C4-2B (cell line): ENCODE data around the gene SVOP.

Source experiments
- H3K27ac ChIP-seq: fragments of 450-650 bp; 2 replicates; pipeline ENCODE4 v1.5.1; 2017
- ZFX ChIP-seq: fragments of 450-650 bp; IDR thresholded peaks from 2 replicates; pipeline ENCODE4 v1.6.1; 2017
- TF ChIP-seq, protein P1 (sequence below): fragments of 450-650 bp; conservative IDR thresholded peaks from 2 replicates; pipeline ENCODE4 v1.5.1; 2017; ENCODE audit warnings: mild to moderate bottlenecking

Gene SVOP

DNA sequence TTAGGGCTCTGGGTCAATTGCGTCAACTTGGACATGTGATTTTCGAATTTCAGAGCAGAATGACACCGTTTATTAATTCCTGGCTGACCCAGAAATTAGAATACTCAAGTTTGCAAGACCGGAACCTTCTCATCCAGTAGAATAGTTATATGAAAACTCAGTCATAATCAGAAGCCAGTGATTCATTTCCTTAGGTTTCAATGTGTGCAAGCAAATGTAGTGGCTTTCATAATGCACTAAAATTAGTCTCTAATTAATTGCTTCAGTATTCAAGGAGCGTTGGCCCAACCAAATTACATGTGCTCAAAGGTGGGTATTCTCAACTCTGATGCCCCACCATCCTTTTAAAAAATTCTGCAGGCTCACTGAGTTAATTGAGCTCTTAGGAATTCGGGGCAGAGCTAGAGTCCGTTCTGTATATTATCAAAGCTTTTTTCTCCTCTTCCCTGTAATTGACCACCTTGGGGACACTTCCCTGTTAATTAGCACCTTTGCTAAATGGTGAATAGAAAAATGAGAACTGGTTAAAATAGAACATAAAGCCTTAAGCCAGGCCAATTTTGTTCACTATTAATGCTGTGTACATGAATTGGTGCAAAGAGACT, 85.6 kb downstream of the SVOP start:
- H3K27ac ChIP-seq: no peak overlapping the region
- TF ChIP-seq, protein P1, sequence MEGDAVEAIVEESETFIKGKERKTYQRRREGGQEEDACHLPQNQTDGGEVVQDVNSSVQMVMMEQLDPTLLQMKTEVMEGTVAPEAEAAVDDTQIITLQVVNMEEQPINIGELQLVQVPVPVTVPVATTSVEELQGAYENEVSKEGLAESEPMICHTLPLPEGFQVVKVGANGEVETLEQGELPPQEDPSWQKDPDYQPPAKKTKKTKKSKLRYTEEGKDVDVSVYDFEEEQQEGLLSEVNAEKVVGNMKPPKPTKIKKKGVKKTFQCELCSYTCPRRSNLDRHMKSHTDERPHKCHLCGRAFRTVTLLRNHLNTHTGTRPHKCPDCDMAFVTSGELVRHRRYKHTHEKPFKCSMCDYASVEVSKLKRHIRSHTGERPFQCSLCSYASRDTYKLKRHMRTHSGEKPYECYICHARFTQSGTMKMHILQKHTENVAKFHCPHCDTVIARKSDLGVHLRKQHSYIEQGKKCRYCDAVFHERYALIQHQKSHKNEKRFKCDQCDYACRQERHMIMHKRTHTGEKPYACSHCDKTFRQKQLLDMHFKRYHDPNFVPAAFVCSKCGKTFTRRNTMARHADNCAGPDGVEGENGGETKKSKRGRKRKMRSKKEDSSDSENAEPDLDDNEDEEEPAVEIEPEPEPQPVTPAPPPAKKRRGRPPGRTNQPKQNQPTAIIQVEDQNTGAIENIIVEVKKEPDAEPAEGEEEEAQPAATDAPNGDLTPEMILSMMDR: no peak
- TF ChIP-seq ZFX: no peak

DNA sequence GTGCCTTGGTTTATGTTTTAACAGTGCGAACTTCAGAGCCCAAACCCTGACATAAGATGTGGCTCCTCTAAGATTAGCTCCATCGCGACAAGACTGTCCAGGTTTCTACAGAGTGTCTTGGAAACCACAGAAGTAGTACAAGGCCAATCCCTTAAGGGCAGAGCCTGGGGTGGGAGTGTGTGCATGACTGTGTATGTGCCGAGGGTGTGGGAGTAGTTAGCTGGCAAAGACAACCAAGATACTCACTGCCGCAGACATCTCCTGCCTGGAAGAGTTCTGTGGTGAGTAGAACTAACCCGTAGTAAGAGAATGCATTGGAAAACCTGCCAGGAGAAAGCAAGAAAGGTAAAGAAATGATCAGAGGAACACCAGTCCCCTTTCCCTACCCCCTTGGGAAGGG, 86.9 kb downstream of the SVOP start:
- TF ChIP-seq, protein P1: no peak
- no peak for TF ChIP-seq ZFX

DNA sequence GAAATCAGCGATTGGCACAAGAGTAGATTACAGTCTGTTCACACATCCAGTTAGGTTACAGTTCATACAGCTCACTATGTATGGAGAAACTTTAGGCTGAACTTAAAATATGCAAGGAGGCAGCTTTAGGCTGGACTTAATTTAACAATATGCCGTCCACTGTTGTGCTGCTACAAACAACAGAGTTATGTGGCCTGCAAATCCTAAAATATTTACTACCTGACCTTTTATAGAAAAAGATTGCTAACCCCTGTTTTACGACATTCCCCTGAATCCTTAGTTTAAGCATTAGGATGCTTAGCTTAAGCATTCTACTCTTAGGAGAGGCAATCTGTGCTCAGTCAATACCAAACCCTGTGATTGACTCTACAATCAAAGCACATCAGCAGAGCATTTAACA, 90.1 kb downstream of the SVOP start:
- H3K27ac ChIP-seq: peak overlapping the region; percentile 38
- TF ChIP-seq, protein P1: no peak
- no peak for TF ChIP-seq ZFX

More for the DNA sequence above, 86.9 kb downstream of the SVOP start:
- no peak overlapping the region for H3K27ac ChIP-seq

DNA sequence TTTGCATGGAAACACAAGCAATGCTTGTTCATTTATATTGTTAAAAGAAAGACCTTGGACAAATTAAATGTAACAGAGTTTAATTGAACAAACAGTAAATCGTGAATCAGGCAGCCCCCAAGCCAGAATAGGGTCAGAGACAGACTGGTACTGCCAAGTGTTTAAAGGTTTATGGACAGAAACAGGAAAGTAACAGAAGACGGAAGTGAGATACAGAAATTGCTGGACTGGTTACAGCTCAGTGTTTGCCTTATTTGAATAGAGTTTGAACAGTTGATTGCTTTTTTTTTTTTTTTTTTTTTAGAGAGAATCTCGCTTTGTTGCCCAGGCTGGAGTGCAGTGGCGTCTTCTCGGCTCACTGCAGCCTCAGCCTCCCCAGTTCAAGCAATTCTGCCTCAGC, 90.7 kb downstream of the SVOP start:
- H3K27ac ChIP-seq: peak overlapping the region; percentile 38
- TF ChIP-seq ZFX: no peak
- TF ChIP-seq, protein P1: no peak

DNA sequence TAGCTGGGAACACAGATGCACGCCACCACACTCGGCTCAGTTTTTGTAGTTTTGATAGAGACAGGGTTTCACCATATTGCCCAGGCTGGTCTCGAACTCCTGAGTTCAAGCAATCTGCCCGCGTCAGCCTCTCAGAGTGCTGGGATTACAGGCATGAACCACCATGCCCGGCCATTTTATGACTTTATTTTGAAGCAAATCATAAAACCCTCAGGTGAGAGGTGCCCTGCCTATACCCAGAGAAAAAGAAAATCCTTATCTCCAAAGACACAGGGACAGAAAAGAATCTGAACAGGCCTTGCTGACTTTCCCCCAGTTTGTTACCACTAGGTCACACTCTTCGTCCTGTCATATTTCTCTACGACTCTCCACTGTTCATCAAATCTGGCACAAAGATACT, 92.2 kb downstream of the SVOP start:
- no peak for TF ChIP-seq ZFX
- TF ChIP-seq, protein P1: no peak
- H3K27ac ChIP-seq: no peak overlapping the region

DNA sequence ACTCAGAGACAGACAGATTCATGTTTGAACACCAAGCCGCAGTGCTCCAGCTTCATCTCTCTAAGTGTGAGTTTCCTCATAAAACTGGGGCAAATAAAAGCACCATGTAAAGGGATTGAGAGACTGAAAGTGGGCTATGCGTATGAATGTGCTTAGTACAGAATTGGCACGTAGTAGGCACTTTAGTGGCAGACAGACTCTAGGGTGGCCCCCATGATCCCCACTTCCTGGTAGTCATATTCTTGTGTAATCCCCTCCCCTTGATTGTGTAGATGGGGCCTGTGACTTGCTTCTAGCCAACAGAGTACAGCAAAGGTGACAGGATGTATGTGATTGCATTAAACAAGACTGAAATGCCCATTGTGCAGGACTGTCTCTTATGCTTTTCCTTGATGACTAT, 98.0 kb downstream of the SVOP start:
- no peak overlapping the region for H3K27ac ChIP-seq
- no peak for TF ChIP-seq ZFX
- TF ChIP-seq, protein P1: no peak

DNA sequence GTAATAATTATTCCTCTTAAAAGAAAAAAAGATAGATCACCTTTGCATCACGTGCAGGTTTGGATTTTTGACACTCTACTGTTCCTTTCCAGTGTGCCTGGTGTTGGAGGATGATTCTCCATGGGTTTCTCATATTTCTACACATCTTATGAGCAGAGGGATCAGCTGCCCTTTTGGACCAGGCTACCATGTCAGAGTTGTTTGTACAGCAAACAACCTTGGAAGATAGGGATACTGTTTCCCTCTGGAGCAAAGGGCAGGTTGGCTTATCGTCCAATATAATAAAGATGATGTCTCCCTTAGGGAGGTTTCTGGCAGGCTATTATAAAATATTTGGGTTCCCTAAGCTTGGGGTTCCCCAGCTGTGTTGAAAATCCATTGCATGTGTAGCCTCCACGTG, 98.9 kb downstream of the SVOP start:
- TF ChIP-seq, protein P1: no peak
- TF ChIP-seq ZFX: no peak
- no peak overlapping the region for H3K27ac ChIP-seq
